ENCODE results near the gene ZFP30.

- TF ChIP-seq SUZ12 (IDR thresholded peaks at IDR 0.05; ENCODE audit: extremely low read depth, insufficient read depth, insufficient read length) (no peak), ZNF274 (IDR thresholded peaks at IDR 0.05; ENCODE audit: low read depth, low read length) (no peak)
These were observed 28.3 kb upstream of the ZFP30 start for GRCh38 chr19:37683520-37683919.
